GM23338 (cell line): ENCODE data around the gene ILKAP. TPM values are rescaled to one million over a fixed set of nuclear protein-coding genes. Genes with fewer than 3 reads are reported as not detected.

ENCODE experiments used
- ATAC-seq: fragments of 200-7000 bp; cut with Tn5 transposase; 3 replicates; pipeline ENCODE4 v1.9.1; 2020
- DNase-seq: peaks from one replicate; pipeline ENCODE4 v3.0.0-alpha.2; 2015; ENCODE audit warnings: low spot score
- H2AFZ ChIP-seq: fragments of 200-600 bp; sonication (generic); 2 replicates; pipeline ENCODE4 v1.8.0; 2016; ENCODE audit warnings: antibody characterized with exemption, mild to moderate bottlenecking, moderate library complexity
- H3F3A ChIP-seq: fragments of 200-600 bp; sonication (generic); replicated peaks from 2 replicates; pipeline ENCODE4 v1.8.0; 2017; ENCODE audit warnings: antibody characterized with exemption, mixed run types, low read depth
- H3K27ac ChIP-seq: fragments of 200-600 bp; sonication (generic); 2 replicates; pipeline ENCODE4 v1.6.1; 2016; ENCODE audit warnings: low read depth
- H3K27me3 ChIP-seq: fragments of 200-600 bp; sonication (generic); 2 replicates; pipeline ENCODE4 v1.8.0; 2016; ENCODE audit warnings: mild to moderate bottlenecking, mixed run types, moderate library complexity; ENCODE audit not compliant: insufficient read depth
- H3K36me3 ChIP-seq: fragments of 200-600 bp; sonication (generic); 2 replicates; pipeline ENCODE4 v1.8.0; 2016; ENCODE audit warnings: mild to moderate bottlenecking; ENCODE audit not compliant: insufficient read depth
- H3K4me1 ChIP-seq: fragments of 200-600 bp; sonication (generic); 2 replicates; pipeline ENCODE4 v1.8.0; 2016; ENCODE audit warnings: mild to moderate bottlenecking, moderate library complexity; ENCODE audit not compliant: insufficient read depth
- H3K4me2 ChIP-seq: fragments of 200-600 bp; sonication (generic); 2 replicates; pipeline ENCODE4 v1.7.1; 2017; ENCODE audit warnings: mixed run types
- H3K4me3 ChIP-seq: fragments of 200-600 bp; sonication (generic); 2 replicates; pipeline ENCODE4 v1.6.1; 2016; ENCODE audit warnings: mixed run types
- H3K79me2 ChIP-seq: fragments of 200-600 bp; sonication (generic); replicated peaks from 2 replicates; pipeline ENCODE4 v1.8.0; 2017; ENCODE audit warnings: mild to moderate bottlenecking; ENCODE audit not compliant: insufficient read depth
- H3K9me2 ChIP-seq: fragments of 200-600 bp; sonication (generic); 2 replicates; pipeline ENCODE4 v1.8.0; 2017; ENCODE audit not compliant: insufficient read depth
- H4K20me1 ChIP-seq: fragments of 200-600 bp; sonication (generic); replicated peaks from 2 replicates; pipeline ENCODE4 v1.8.0; 2017; ENCODE audit warnings: mild to moderate bottlenecking; ENCODE audit not compliant: insufficient read depth
- H3K27ac Mint-ChIP-seq: 2 replicates; pipeline ENCODE4 v1.8.0; 2020; ENCODE audit warnings: inconsistent platforms, mild to moderate bottlenecking, moderate library complexity, mixed read lengths
- H3K27me3 Mint-ChIP-seq: 3 replicates; pipeline ENCODE4 v1.8.0; 2022; ENCODE audit warnings: low read depth, mild to moderate bottlenecking, moderate library complexity, mixed read lengths, inconsistent platforms; ENCODE audit not compliant: insufficient read depth, poor library complexity
- H3K36me3 Mint-ChIP-seq: 3 replicates; pipeline ENCODE4 v1.8.0; 2021; ENCODE audit warnings: low read depth, mild to moderate bottlenecking, inconsistent platforms, moderate library complexity, mixed read lengths
- H3K4me1 Mint-ChIP-seq: 3 replicates; pipeline ENCODE4 v1.8.0; 2020; ENCODE audit warnings: mild to moderate bottlenecking, inconsistent platforms, mixed read lengths
- H3K4me3 Mint-ChIP-seq: 3 replicates; pipeline ENCODE4 v1.8.0; 2021; ENCODE audit warnings: moderate library complexity, mild to moderate bottlenecking, inconsistent platforms, mixed read lengths
- H3K9me3 Mint-ChIP-seq: 3 replicates; pipeline ENCODE4 v1.8.0; 2020; ENCODE audit warnings: moderate library complexity, mild to moderate bottlenecking, inconsistent platforms, mixed read lengths
- CREB1 ChIP-seq: fragments of 250-450 bp; sonication (Bioruptor Pico); IDR thresholded peaks from 2 replicates; pipeline ENCODE4 v1.5.0; 2020; ENCODE audit warnings: low read depth, mild to moderate bottlenecking, moderate library complexity
- ETS1 ChIP-seq: IDR thresholded peaks from 2 replicates; pipeline ENCODE4 v1.6.1; 2016; ENCODE audit warnings: antibody characterized with exemption
- EZH2 ChIP-seq: fragments of 200-600 bp; sonication (generic); IDR thresholded peaks from one replicate; pipeline ENCODE4 v1.8.0; 2017; ENCODE audit warnings: antibody characterized with exemption, mild to moderate bottlenecking, low read depth; ENCODE audit not compliant: unreplicated experiment
- EZH2phosphoT487 ChIP-seq: fragments of 200-600 bp; sonication (generic); IDR thresholded peaks from one replicate; pipeline ENCODE4 v1.8.1; 2018; ENCODE audit warnings: antibody characterized with exemption; ENCODE audit not compliant: unreplicated experiment
- JUNB ChIP-seq: IDR thresholded peaks from one replicate; pipeline ENCODE4 v1.6.1; 2016; ENCODE audit warnings: antibody characterized with exemption; ENCODE audit not compliant: unreplicated experiment
- NANOG ChIP-seq: IDR thresholded peaks from 2 replicates; pipeline ENCODE4 v1.6.1; 2016; ENCODE audit warnings: antibody characterized with exemption, borderline replicate concordance
- POLR2AphosphoS5 ChIP-seq: IDR thresholded peaks from 2 replicates; pipeline ENCODE4 v1.6.1; 2016; ENCODE audit warnings: antibody characterized with exemption, low read depth
- STAT1 ChIP-seq: IDR thresholded peaks from one replicate; pipeline ENCODE4 v1.6.1; 2016; ENCODE audit warnings: antibody characterized with exemption; ENCODE audit not compliant: unreplicated experiment
- ZNF114 ChIP-seq: fragments of 250-450 bp; sonication (Bioruptor Pico); IDR thresholded peaks from 2 replicates; pipeline ENCODE4 v1.5.0; 2020; ENCODE audit warnings: mild to moderate bottlenecking, moderate library complexity
- ZNF331 ChIP-seq: fragments of 250-450 bp; sonication (Bioruptor Pico); IDR thresholded peaks from 2 replicates; pipeline ENCODE4 v1.5.0; 2020; ENCODE audit warnings: low read depth, mild to moderate bottlenecking, moderate library complexity
- ZNF462 ChIP-seq: fragments of 250-450 bp; sonication (Bioruptor Pico); IDR thresholded peaks from 2 replicates; pipeline ENCODE4 v1.5.0; 2020; ENCODE audit warnings: mild to moderate bottlenecking, moderate library complexity
- polyA plus RNA-seq: library from polyadenylated mRNA; unstranded; fragments of >200 nt; fragmentation: Nextera tagmentation; extraction: Ambion mirVana; gene quantifications from 2 replicates; pipeline ENCODE4 v1.2.1, GENCODE V29; 2016
- total RNA-seq: library from RNA; depleted of rRNA; stranded (reverse); fragments of >200 nt; shearing (Covaris generic); gene quantifications from 2 replicates; pipeline ENCODE4 v1.2.3, GENCODE V29; 2014
- TF ChIP-seq, protein P1 (sequence below), 2 experiments: fragments of 200-600 bp in 1 of 2; sonication (generic) in 1 of 2; conservative IDR thresholded peaks; 2 replicates each; pipeline versions ENCODE4 v1.5.1 to v1.6.1; 2016 to 2017; ENCODE audit warnings: antibody characterized with exemption in 2 of 2, low read depth in 2 of 2, mild to moderate bottlenecking in 2 of 2, moderate library complexity in 1 of 2
- TF ChIP-seq, protein P2 (sequence below): IDR thresholded peaks from one replicate; pipeline ENCODE4 v1.6.1; 2018; ENCODE audit warnings: antibody characterized with exemption; ENCODE audit not compliant: unreplicated experiment

Gene ILKAP
- total and polyA plus RNA-seq, 2 experiments from 2014 or later: 17.0 to 35.9 TPM

- no peaks in the 10 kb centered on the region; the same call in 1 of the 2 replicates for H3K4me1 ChIP-seq
- no peaks in the 10 kb centered on the region for H3K79me2 ChIP-seq
- Mint-ChIP-seq H3K27me3 (peaks cover 3% of the 10 kb centered on the region), H3K9me3 (peaks cover 3% of the 10 kb centered on the region; the same call in 2 of the 3 replicates), H3K36me3 (no peaks in the 10 kb centered on the region), H3K27ac (no peak overlapping the region), H3K4me1 (peaks cover 4% of the 10 kb centered on the region; the same call in 2 of the 3 replicates), H3K4me3 (no peak overlapping the region)
- no peak overlapping the region for H3K4me3 ChIP-seq
- no peaks in the 10 kb centered on the region for H3K36me3 ChIP-seq
- no peaks in the 10 kb centered on the region for H4K20me1 ChIP-seq
- H2AFZ ChIP-seq: no peak overlapping the region
- H3F3A ChIP-seq: no peaks in the 10 kb centered on the region
- DNase-seq (no peak), ATAC-seq (no peak)
- no peak for TF ChIP-seq EZH2
- TF ChIP-seq, protein P1, sequence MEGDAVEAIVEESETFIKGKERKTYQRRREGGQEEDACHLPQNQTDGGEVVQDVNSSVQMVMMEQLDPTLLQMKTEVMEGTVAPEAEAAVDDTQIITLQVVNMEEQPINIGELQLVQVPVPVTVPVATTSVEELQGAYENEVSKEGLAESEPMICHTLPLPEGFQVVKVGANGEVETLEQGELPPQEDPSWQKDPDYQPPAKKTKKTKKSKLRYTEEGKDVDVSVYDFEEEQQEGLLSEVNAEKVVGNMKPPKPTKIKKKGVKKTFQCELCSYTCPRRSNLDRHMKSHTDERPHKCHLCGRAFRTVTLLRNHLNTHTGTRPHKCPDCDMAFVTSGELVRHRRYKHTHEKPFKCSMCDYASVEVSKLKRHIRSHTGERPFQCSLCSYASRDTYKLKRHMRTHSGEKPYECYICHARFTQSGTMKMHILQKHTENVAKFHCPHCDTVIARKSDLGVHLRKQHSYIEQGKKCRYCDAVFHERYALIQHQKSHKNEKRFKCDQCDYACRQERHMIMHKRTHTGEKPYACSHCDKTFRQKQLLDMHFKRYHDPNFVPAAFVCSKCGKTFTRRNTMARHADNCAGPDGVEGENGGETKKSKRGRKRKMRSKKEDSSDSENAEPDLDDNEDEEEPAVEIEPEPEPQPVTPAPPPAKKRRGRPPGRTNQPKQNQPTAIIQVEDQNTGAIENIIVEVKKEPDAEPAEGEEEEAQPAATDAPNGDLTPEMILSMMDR (conservative IDR thresholded peaks at IDR 0.05; ENCODE audit: low read depth in 2 of 2): no peak
- no peak for TF ChIP-seq ZNF462 (CRISPR knock-in tag)
- no peak for TF ChIP-seq NANOG
- no peak for TF ChIP-seq ZNF114 (CRISPR knock-in tag)
- no peak for TF ChIP-seq STAT1
- no peak for TF ChIP-seq JUNB
- TF ChIP-seq CREB1: no peak
- no peak for TF ChIP-seq ZNF331 (CRISPR knock-in tag)
- TF ChIP-seq POLR2AphosphoS5: no peak
- no peak for TF ChIP-seq EZH2phosphoT487
- TF ChIP-seq, protein P2, sequence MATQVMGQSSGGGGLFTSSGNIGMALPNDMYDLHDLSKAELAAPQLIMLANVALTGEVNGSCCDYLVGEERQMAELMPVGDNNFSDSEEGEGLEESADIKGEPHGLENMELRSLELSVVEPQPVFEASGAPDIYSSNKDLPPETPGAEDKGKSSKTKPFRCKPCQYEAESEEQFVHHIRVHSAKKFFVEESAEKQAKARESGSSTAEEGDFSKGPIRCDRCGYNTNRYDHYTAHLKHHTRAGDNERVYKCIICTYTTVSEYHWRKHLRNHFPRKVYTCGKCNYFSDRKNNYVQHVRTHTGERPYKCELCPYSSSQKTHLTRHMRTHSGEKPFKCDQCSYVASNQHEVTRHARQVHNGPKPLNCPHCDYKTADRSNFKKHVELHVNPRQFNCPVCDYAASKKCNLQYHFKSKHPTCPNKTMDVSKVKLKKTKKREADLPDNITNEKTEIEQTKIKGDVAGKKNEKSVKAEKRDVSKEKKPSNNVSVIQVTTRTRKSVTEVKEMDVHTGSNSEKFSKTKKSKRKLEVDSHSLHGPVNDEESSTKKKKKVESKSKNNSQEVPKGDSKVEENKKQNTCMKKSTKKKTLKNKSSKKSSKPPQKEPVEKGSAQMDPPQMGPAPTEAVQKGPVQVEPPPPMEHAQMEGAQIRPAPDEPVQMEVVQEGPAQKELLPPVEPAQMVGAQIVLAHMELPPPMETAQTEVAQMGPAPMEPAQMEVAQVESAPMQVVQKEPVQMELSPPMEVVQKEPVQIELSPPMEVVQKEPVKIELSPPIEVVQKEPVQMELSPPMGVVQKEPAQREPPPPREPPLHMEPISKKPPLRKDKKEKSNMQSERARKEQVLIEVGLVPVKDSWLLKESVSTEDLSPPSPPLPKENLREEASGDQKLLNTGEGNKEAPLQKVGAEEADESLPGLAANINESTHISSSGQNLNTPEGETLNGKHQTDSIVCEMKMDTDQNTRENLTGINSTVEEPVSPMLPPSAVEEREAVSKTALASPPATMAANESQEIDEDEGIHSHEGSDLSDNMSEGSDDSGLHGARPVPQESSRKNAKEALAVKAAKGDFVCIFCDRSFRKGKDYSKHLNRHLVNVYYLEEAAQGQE: no peak
- no peak for TF ChIP-seq ETS1
- no peaks in the 10 kb centered on the region for H3K9me2 ChIP-seq
- H3K27me3 ChIP-seq: no peaks in the 10 kb centered on the region
- no peak overlapping the region for H3K4me2 ChIP-seq
- H3K27ac ChIP-seq: no peak overlapping the region
Measured at GRCh38 chr2:238149841-238150572, 53.5 kb downstream of the ILKAP start.
